Lower leg skin (tissue), 4 donors: ENCODE measurements around the gene SDCCAG8. TPM values are rescaled to one million over a fixed set of nuclear protein-coding genes. Genes with fewer than 3 reads are reported as not detected.

Experiments
- DNase-seq, 2 donors: peaks; one replicate each; pipeline ENCODE4 v3.0.0-alpha.2; 2019; ENCODE audit warnings: low spot score in 2 of 2
- H3K4me3 ChIP-seq: fragments of 200-600 bp; sonication (generic); 2 replicates; pipeline ENCODE4 v1.5.1; 2017; ENCODE audit warnings: mild to moderate bottlenecking, low read depth; ENCODE audit not compliant: poor library complexity, severe bottlenecking
- POLR2A ChIP-seq, 2 donors: fragments of 450-650 bp; IDR thresholded peaks; one replicate each; pipeline ENCODE4 v1.6.1; 2016 to 2017; ENCODE audit warnings: antibody characterized with exemption in 2 of 2, mild to moderate bottlenecking in 1 of 2, moderate library complexity in 1 of 2
- WGBS, 2 donors: methylation state at CpG; one replicate each; pipeline ENCODE4 v1.1.5; 2018; 5-methylcytosine and 5-hydroxymethylcytosine counted together
- intact Hi-C: fragments of 100-400 bp; cut with DNase I; formaldehyde crosslinking; loops from one replicate; pipeline ENCODE4 v1.15.0; 2023; ENCODE audit warnings: low total_unique reads
- total RNA-seq, 4 donors: library from RNA; depleted of rRNA; stranded (reverse); fragments of >200 nt; gene quantifications; one replicate each; pipeline ENCODE4 v1.1.0, GENCODE V29; 2016
- TF ChIP-seq, protein P1 (sequence below), 3 donors: fragments of 450-650 bp; IDR thresholded peaks; one replicate each; pipeline ENCODE4 v1.5.1; 2016; ENCODE audit warnings: antibody characterized with exemption in 3 of 3, mild to moderate bottlenecking in 3 of 3, moderate library complexity in 2 of 3

The SDCCAG8 gene
- total RNA-seq, 4 donors from 2014 or later = 20.0 to 53.6 (median 48.9) TPM

DNA sequence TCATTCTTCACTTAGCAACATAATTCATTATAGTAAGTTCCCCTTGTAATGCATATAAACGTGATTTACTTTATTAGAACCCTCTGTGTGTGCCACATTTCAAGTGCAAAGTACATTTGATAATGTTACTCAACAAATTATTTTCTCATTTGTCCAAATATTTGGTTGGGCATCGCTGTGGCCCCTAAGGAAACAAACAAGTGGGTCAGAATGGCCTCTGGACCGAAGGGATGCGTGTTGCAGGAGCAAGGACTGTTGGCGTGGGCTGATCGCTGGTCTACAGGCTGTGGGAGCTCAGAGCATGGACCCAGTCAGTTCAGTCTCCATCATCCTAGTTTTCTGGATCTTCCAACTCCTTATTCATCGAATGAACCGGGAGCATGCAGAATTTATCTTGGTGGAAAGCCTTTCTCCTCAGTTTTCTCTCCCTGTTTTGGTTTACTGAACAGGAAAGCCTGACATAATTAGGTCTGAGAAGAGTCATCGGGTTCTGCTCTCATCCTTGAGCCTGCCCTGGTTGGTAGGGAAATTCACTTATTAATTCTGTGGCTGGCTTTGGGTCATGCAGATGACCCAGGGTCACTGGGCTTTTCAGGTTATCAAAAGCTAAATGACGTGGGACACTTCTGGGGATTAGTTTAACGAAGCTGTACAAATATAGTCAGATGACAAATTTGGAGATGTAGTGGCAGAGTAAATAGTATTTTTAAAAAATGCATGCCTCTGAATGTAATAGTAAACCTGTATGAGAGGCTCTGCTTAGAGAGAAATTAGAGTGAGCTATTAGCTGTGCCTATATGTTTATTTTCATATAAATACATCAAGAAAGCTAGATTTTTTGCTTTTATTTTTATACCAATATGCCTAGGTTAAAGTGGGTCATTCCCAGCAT lies 200.2 kb downstream of the SDCCAG8 start:
- DNase-seq = no peak
- TF ChIP-seq, protein P1, sequence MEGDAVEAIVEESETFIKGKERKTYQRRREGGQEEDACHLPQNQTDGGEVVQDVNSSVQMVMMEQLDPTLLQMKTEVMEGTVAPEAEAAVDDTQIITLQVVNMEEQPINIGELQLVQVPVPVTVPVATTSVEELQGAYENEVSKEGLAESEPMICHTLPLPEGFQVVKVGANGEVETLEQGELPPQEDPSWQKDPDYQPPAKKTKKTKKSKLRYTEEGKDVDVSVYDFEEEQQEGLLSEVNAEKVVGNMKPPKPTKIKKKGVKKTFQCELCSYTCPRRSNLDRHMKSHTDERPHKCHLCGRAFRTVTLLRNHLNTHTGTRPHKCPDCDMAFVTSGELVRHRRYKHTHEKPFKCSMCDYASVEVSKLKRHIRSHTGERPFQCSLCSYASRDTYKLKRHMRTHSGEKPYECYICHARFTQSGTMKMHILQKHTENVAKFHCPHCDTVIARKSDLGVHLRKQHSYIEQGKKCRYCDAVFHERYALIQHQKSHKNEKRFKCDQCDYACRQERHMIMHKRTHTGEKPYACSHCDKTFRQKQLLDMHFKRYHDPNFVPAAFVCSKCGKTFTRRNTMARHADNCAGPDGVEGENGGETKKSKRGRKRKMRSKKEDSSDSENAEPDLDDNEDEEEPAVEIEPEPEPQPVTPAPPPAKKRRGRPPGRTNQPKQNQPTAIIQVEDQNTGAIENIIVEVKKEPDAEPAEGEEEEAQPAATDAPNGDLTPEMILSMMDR (IDR thresholded peaks at IDR 0.05) = no peak
- TF ChIP-seq POLR2A (IDR thresholded peaks at IDR 0.05) = no peak
- H3K4me3 ChIP-seq = no peak overlapping the region
- 94 to 96% methylated on average over 11 of the region's 11 CpGs for WGBS, 2 donors
- intact Hi-C loops = no loop called here

DNA sequence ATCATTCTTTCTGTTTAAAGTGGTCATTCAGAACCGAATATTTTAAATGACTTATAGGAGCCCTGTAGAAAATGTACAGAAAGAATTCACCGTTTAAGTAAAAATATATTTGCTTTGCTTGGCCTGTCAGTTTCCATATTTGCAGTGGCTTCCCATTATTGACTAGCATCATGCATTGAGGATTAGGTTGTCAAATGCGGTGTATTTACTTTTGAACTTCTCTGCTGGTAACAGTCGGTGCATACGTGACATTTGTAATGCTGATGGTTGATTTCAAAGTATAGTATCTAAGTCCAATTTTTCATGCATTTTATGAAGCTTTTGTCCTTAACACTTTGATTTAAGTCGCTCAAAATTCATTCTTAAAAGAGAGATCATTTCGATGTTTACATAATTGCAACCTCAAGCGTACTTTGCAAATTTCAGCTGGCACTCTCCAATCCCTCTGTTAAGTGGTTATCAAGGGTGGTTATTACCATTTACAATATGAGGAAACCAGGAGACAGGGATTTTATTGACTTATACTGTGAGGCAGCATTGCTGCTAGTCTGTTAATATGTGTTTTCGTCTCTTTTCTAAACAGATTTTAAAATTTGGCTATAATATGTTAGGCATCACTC lies 201.6 kb downstream of the SDCCAG8 start:
- TF ChIP-seq, protein P1 (IDR thresholded peaks at IDR 0.05) = no peak
- TF ChIP-seq POLR2A (IDR thresholded peaks at IDR 0.05) = no peak
- H3K4me3 ChIP-seq = no peak overlapping the region
- intact Hi-C loops = no loop called here
- no peak for DNase-seq
- 95 to 97% methylated on average over 9 of the region's 9 CpGs for WGBS, 2 donors

DNA sequence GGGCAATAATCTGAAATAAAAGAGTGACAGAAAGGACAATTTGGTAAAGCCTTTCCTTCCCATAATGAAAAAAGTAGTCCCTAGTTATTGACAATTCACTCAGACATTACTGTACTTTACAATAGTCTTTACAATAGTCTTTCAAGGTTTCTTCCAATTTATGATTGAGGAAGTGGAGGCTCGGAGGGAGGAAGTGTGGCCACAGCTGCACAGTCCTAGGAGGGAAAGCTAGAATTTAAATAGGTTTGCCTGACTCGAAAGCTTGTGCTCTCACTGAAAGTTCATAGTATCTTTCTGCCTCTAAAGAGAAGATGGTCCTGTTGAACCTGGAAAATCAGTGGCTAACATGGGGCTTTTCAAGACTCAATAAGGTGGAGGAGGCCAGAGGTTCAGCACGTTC lies 203.2 kb downstream of the SDCCAG8 start:
- no peak for DNase-seq
- WGBS, 2 donors = 80 to 83% methylated on average over 3 of the region's 3 CpGs
- H3K4me3 ChIP-seq = no peak overlapping the region
- intact Hi-C loops = no loop called here
- TF ChIP-seq, protein P1 (IDR thresholded peaks at IDR 0.05) = no peak
- TF ChIP-seq POLR2A (IDR thresholded peaks at IDR 0.05) = no peak

DNA sequence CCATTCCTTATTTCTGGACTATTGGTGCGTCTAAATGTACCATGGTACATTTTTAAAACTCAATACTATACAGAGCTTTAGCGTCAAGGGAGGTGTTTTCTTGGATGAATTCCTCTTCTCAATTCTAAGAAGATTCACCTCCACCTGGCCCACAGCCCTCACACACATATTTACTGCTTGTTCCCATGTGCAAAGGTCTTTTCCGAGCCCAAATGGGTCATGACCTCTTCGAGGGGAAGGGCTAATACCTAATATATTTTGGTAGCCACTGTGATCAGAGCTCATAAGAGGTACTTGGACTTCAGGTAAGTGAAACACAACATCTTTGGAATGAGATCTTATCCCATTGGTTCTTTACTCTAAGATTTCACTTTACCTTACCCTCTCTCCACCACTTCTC lies 205.9 kb downstream of the SDCCAG8 start:
- H3K4me3 ChIP-seq = no peak overlapping the region
- intact Hi-C loops = no loop called here
- TF ChIP-seq, protein P1 (IDR thresholded peaks at IDR 0.05) = no peak
- no peak for TF ChIP-seq POLR2A (IDR thresholded peaks at IDR 0.05)
- 93 to 97% methylated on average over 4 of the region's 4 CpGs for WGBS, 2 donors
- DNase-seq = no peak

DNA sequence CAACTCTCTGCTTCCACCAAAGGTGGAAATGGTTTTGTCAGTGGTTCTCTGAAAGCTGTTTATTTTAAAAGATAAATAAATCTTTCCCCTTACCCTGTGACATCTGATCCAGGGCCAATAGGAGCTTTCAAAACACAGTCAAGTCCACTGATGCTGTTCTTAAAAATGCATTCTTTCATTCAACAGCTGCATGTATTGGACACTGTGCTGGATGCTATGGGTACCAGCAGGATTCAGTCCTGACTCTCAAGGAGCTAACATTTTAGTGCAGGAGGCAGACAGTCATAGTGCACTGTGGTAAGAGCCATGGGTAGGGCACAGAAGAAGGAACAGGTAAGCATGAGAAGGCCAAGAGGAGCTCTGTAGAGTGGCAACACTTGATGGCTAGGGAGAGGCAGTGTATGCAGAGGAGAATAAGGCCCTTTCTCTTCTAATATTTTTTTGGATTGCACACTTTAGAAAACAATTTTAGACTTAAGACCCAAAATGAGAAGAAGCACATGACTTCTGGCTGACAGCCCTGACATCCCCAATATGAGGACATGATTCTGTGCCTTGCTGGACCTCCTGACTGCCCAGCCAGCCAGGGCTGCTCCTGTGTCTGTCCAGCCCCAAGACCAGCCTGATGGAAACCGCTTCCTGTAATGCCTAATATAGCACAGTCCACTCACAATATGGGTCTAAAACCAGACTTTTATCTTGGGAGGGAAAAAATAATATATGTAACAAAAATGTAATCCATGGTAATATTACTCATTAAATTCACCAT lies 207.3 kb downstream of the SDCCAG8 start:
- no peak for DNase-seq
- 94% methylated on average over 1 of the region's 1 CpG for WGBS, 2 donors
- intact Hi-C loops = no loop called here
- H3K4me3 ChIP-seq = no peak overlapping the region
- TF ChIP-seq POLR2A (IDR thresholded peaks at IDR 0.05) = no peak
- TF ChIP-seq, protein P1 (IDR thresholded peaks at IDR 0.05) = no peak
